Spinal cord (tissue), 10 donors: ENCODE measurements around the gene GHR. TPM values are rescaled to one million over a fixed set of nuclear protein-coding genes. Genes with fewer than 3 reads are reported as not detected.
A peak's percentile ranks its signal among the peaks of the same experiment; 100 is the strongest.

Experiments used
- DNase-seq, 6 donors: peaks; one replicate each; pipeline versions ENCODE4 v3.0.0 to v3.0.0-alpha.2; 2013 to 2015; ENCODE audit warnings: low spot score in 6 of 6, low read depth in 4 of 6
- H3K27ac ChIP-seq: one replicate; pipeline ENCODE4 v1.5.1; 2013; ENCODE audit warnings: low read depth, low read length, control low read depth
- H3K27me3 ChIP-seq: one replicate; pipeline ENCODE4 v1.6.1; 2013; ENCODE audit warnings: low read length; ENCODE audit not compliant: control insufficient read depth, insufficient read depth
- H3K36me3 ChIP-seq: one replicate; pipeline ENCODE4 v1.6.1; 2013; ENCODE audit warnings: low read length; ENCODE audit not compliant: control insufficient read depth, insufficient read depth
- H3K4me1 ChIP-seq: one replicate; pipeline ENCODE4 v1.6.1; 2013; ENCODE audit warnings: low read length; ENCODE audit not compliant: control insufficient read depth, insufficient read depth
- H3K4me3 ChIP-seq: one replicate; pipeline ENCODE4 v1.5.1; 2013; ENCODE audit warnings: low read depth, low read length, control low read depth
- H3K9me3 ChIP-seq: one replicate; pipeline ENCODE4 v1.6.1; 2013; ENCODE audit warnings: low read length; ENCODE audit not compliant: control insufficient read depth, insufficient read depth
- WGBS: methylation state at CpG from one replicate; pipeline ENCODE4 v1.1.5; 2013; ENCODE audit warnings: missing lambda C conversion rate; ENCODE audit not compliant: insufficient coverage; 5-methylcytosine and 5-hydroxymethylcytosine counted together
- polyA plus RNA-seq, 2 donors: library from polyadenylated mRNA; unstranded; fragments of 120-200 nt; gene quantifications; one replicate each; pipeline ENCODE4 v1.2.1, GENCODE V29; 2013; ENCODE audit not compliant: insufficient read length in 2 of 2
- total RNA-seq, 2 donors: library from RNA; depleted of rRNA in 1 of 2; stranded (reverse); fragments of 120-200 nt in 1 of 2; fragments of >200 nt in 1 of 2; gene quantifications; one replicate each; pipeline versions ENCODE4 v1.2.3 to v1.2.4, GENCODE V29; 2013 to 2014
- donor health status: healthy.

GHR gene
- total and polyA plus RNA-seq, 4 donors = 9.9 to 12.7 (median 11.7) TPM

DNA sequence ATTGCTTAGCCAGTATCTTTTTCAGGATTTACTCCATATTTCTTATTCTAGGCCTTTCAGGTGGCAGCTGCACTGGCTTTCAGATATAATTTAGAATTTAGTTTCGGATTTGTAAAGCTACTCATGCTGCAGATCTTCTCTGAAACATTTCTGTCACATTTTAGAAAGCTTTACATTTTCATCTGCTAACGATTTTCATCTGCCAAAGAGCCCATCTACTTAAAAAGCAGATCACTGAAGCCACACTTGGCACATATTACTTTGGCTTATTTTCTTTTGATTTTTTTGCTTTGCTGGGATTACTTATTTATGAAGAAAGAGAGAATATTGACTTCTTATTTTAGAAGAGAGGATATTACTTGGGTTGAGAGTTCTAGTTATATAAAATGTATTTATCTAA is 98.2 kb downstream of the GHR start:
- H3K4me1 ChIP-seq = no peaks in the 10 kb centered on the region
- 80% methylated on average over 1 of the region's 2 CpGs for WGBS
- H3K27me3 ChIP-seq = no peaks in the 10 kb centered on the region
- H3K36me3 ChIP-seq = no peaks in the 10 kb centered on the region
- H3K4me3 ChIP-seq = no peak overlapping the region
- H3K27ac ChIP-seq = no peak overlapping the region
- H3K9me3 ChIP-seq = no peaks in the 10 kb centered on the region
- peak in 1 of 6 donors; percentile 75 for DNase-seq

DNA sequence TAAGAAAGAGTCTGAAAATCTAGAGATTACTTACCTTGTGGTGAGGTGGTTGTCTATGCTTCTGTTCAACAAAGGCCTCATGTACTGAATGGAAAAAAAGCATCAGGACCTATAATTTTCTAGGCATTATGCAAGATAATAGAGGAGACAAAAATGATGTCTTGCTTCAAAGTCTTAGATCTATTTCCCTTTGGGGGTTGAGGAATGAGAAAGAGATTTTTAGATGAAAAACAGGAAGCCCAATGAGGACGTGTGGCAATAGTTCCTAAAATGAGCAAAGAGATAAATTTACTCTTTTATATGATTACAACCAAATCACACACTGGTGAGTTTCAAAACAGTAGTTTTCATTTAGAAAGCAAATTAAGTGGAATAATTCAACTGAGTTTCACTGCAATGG is 99.5 kb downstream of the GHR start:
- peak in 1 of 6 donors; percentile 8 for DNase-seq
- no CpG with 5 or more reads among the region's 1 CpG for WGBS
- Histone ChIP-seq H3K27ac (no peak overlapping the region), H3K4me1 (no peaks in the 10 kb centered on the region), H3K36me3 (no peaks in the 10 kb centered on the region), H3K9me3 (peaks cover 3% of the 10 kb centered on the region), H3K4me3 (no peak overlapping the region), H3K27me3 (no peaks in the 10 kb centered on the region)

DNA sequence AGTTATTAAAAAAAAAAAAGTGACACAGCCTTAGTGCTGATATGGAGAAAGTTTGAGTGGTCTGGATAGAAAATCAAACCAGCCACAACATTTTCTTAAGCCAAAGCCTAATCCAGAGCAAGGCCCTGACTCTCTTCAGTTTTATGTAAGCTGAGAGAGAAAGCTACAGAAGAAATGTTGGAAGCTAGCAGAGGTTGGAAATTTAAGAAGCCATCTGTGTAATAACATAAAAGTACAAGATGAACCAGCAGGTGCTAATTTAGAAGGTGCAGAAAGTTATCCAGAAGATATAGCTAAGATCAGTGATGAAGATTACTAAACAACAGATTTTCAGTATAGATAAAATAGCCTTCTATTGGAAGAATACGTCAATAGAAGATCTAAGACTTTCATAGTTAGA is 102.9 kb downstream of the GHR start:
- H3K27ac ChIP-seq = no peak overlapping the region
- no peak for DNase-seq
- no peak overlapping the region for H3K4me3 ChIP-seq
- no peaks in the 10 kb centered on the region for H3K4me1 ChIP-seq
- no CpG with 5 or more reads among the region's 1 CpG for WGBS
- no peaks in the 10 kb centered on the region for H3K27me3 ChIP-seq
- no peaks in the 10 kb centered on the region for H3K36me3 ChIP-seq
- H3K9me3 ChIP-seq = peaks cover 3% of the 10 kb centered on the region

DNA sequence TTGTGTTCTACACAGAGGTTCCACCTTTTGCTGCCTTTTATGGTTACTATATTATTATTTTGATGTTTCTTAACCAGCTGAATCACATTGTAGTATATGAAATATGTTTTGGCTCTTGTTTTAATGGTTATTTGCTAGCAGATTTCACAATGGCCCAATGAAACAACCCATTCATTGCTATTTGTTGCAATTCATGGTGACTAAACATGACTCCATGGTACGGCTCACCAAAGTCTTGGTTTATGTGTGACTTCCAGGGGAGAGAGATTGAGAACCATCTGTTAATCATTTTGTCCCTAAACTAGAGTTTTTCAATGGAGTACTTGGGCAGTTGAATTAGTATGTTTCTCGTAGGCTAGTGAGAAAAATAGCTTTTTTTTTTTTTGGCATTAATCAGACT is 108.4 kb downstream of the GHR start:
- Histone ChIP-seq H3K4me3 (no peak overlapping the region), H3K27ac (no peak overlapping the region), H3K36me3 (no peaks in the 10 kb centered on the region), H3K9me3 (peaks cover 8% of the 10 kb centered on the region), H3K27me3 (no peaks in the 10 kb centered on the region), H3K4me1 (no peaks in the 10 kb centered on the region)
- WGBS = 100% methylated on average over 1 of the region's 2 CpGs
- no peak for DNase-seq

DNA sequence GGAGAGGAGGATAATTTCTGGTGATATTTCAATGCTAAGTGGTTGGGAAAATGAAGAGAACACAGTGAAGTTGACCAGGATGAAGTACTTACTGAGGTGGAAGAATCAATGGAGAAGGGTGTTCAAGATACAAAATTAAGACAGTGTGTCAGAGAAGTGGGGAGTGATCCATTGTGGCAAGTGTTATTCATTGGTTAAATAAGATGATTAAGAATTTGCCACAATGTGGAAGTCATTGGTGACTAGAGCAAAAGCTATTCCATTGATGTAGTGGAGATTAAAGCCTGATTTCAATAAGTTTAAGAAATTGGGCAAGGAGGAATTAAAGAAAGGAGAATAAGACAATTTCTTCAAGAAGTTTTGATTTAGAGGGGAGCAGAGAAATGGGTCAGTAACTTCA is 118.9 kb downstream of the GHR start:
- Histone ChIP-seq H3K27me3 (no peaks in the 10 kb centered on the region), H3K4me1 (no peaks in the 10 kb centered on the region), H3K4me3 (no peak overlapping the region), H3K36me3 (no peaks in the 10 kb centered on the region), H3K27ac (no peak overlapping the region), H3K9me3 (peaks cover 11% of the 10 kb centered on the region)
- no peak for DNase-seq

DNA sequence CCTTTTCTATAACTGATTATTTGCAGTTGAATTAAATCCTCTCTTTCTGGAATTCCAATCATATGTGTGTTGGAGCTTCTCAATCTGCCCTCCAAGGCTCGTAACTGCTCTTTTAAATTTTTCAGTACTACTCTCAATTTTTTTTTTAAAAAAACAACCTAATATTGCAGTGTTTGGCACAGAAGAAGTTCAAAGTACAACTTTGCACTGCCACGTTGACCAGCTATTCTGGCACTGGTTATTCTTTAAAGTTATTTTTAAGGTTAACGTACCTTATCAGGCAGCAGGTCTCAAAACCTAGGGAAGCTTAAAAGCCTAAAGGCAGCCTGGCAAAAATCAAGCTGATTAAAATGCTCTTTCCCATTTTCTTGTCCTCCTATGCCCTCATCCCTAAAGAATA is 120.5 kb downstream of the GHR start:
- H3K36me3 ChIP-seq = no peaks in the 10 kb centered on the region
- H3K9me3 ChIP-seq = peaks cover 9% of the 10 kb centered on the region
- DNase-seq = no peak
- no peaks in the 10 kb centered on the region for H3K27me3 ChIP-seq
- no peaks in the 10 kb centered on the region for H3K4me1 ChIP-seq
- no peak overlapping the region for H3K4me3 ChIP-seq
- H3K27ac ChIP-seq = no peak overlapping the region
- whole genome bisulfite sequencing = 80% methylated on average over 1 of the region's 3 CpGs

DNA sequence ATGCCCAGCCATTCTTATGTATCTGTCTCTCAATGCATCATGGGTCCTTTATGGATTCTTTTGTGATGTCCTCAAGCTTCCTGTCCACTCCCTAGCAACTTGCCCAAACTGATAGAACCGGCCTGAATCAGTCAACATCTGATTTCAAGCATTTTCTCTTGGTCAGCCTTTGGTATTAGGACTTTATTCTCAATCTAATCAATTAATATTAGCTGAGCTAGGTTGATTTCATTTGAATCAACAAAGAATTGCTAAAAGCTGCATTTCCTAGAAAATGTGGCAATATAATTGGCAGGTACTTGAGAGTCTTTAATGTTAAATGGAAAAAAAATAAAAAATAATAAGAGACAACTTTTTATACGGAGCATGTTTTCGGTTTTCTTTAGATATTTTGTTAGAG is 121.8 kb downstream of the GHR start:
- H3K4me3 ChIP-seq = no peak overlapping the region
- DNase-seq = no peak
- no CpG with 5 or more reads among the region's 3 CpGs for WGBS
- H3K27me3 ChIP-seq = no peaks in the 10 kb centered on the region
- H3K4me1 ChIP-seq = no peaks in the 10 kb centered on the region
- peaks cover 1% of the 10 kb centered on the region for H3K9me3 ChIP-seq
- H3K36me3 ChIP-seq = no peaks in the 10 kb centered on the region
- no peak overlapping the region for H3K27ac ChIP-seq

DNA sequence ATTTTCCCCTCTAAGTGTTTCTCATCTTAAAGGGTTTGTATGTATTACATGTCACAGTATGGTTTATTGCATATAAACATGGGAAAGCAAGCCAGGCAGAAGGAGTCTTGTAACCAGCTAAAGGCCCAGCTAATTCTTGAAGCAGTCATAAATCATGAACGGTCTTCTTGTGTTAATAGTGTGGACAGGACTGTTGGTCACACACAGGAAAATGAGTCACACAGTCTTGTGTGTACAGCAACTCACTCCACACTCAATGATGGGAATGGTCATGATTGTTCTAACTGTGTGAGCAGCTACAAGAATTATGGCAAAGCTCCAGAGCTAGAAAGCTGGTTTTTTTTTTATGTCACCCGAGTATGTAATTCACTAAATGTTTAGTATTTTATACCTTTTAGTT is 123.9 kb downstream of the GHR start:
- no peak overlapping the region for H3K4me3 ChIP-seq
- H3K9me3 ChIP-seq = peaks cover 1% of the 10 kb centered on the region
- WGBS = no CpG with 5 or more reads among the region's 2 CpGs
- DNase-seq = no peak
- no peak overlapping the region for H3K27ac ChIP-seq
- no peaks in the 10 kb centered on the region for H3K36me3 ChIP-seq
- no peaks in the 10 kb centered on the region for H3K27me3 ChIP-seq
- no peaks in the 10 kb centered on the region for H3K4me1 ChIP-seq

DNA sequence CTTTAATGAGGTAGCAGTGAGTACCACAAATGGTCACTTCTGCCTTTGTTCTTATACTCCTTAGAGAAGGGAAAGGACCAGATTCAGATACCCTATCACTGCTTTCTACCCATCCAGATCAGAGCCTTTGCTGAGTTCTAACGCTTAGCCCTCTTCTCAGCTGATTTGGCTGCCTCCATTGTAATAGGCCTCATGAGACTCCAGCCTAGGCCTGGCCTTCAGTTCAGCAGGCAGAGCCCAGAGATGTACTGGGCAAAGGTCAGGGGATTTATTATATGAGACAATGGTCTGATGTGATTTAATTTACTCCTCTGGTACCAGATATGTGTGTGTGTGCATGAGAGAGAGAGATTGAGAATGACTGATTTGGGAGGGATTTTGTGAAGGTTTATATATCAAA is 124.7 kb downstream of the GHR start:
- Histone ChIP-seq H3K9me3 (no peaks in the 10 kb centered on the region), H3K4me1 (no peaks in the 10 kb centered on the region), H3K4me3 (no peak overlapping the region), H3K27ac (no peak overlapping the region), H3K36me3 (no peaks in the 10 kb centered on the region), H3K27me3 (no peaks in the 10 kb centered on the region)
- no peak for DNase-seq
- no CpG with 5 or more reads among the region's 1 CpG for WGBS

DNA sequence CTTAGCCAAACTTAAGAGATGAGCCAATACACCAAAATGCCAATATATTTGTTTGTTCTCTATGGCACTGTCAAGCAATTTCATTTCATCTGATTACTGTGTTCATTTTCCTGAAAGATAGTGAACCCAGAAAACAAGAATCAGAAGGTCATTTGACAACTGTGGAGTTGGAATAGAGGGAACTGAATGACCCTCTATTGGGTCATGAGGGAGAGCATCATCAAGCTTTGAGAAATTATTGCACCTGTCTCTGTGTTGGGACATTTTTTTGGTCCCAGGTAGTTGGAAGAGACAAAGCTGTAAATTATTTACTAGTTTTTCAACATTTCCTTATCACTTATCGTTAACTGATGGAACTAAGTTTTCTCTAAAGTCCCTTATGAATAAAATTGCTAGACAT is 129.4 kb downstream of the GHR start:
- Histone ChIP-seq H3K9me3 (no peaks in the 10 kb centered on the region), H3K4me3 (no peak overlapping the region), H3K27ac (no peak overlapping the region), H3K4me1 (no peaks in the 10 kb centered on the region), H3K27me3 (no peaks in the 10 kb centered on the region), H3K36me3 (no peaks in the 10 kb centered on the region)
- no peak for DNase-seq
- no CpG with 5 or more reads among the region's 1 CpG for WGBS
